Activated CD8-positive, alpha-beta T cell treated with anti-CD3 and anti-CD28 coated beads, Interleukin-2, amount 10 ng/mL, durations not matched to agents 7 days and 5 days (primary cell): ENCODE measurements around the gene BAIAP2L2. TPM values are rescaled to one million over a fixed set of nuclear protein-coding genes. Genes with fewer than 3 reads are reported as not detected.

Source experiments
- ATAC-seq: fragments of 150-1000 bp; cut with Tn5 transposase; one replicate; pipeline ENCODE4 v1.10.0; 2021; ENCODE audit warnings: moderate library complexity
- CTCF ChIA-PET: fragments of 350-600 bp; sonication (Branson Sonifier 250); formaldehyde crosslinking; loops from one replicate; lab custom pipeline; 2021; ENCODE audit warnings: antibody characterized with exemption; lab: Charles Lee
- POLR2A ChIA-PET: fragments of 350-600 bp; sonication (Branson Sonifier 250); formaldehyde crosslinking; loops from one replicate; lab custom pipeline; 2021; ENCODE audit warnings: antibody characterized with exemption; lab: Charles Lee
- DNase-seq: peaks from one replicate; pipeline ENCODE4 v3.0.0-alpha.2; 2020
- H3K27ac Mint-ChIP-seq: one replicate; pipeline ENCODE4 v1.8.0; 2021; ENCODE audit warnings: mild to moderate bottlenecking, mixed read lengths
- H3K27me3 Mint-ChIP-seq: one replicate; pipeline ENCODE4 v1.8.0; 2021; ENCODE audit warnings: low read depth, mixed read lengths
- H3K36me3 Mint-ChIP-seq: one replicate; pipeline ENCODE4 v1.8.0; 2021; ENCODE audit warnings: low read depth, mixed read lengths
- H3K4me1 Mint-ChIP-seq: one replicate; pipeline ENCODE4 v1.8.0; 2021; ENCODE audit warnings: low read depth, mixed read lengths
- H3K4me3 Mint-ChIP-seq: one replicate; pipeline ENCODE4 v1.8.0; 2021; ENCODE audit warnings: mild to moderate bottlenecking, mixed read lengths
- H3K9me3 Mint-ChIP-seq: one replicate; pipeline ENCODE4 v1.8.0; 2022; ENCODE audit warnings: mixed read lengths; ENCODE audit not compliant: insufficient read depth
- total RNA-seq, 2 experiments: library from RNA; stranded (reverse); gene quantifications; one replicate each; pipeline ENCODE4 v1.2.3, GENCODE V29; 2021

The BAIAP2L2 gene
- total RNA-seq, 2 experiments from 2014 or later, result 0.47 to 0.58 TPM

DNA sequence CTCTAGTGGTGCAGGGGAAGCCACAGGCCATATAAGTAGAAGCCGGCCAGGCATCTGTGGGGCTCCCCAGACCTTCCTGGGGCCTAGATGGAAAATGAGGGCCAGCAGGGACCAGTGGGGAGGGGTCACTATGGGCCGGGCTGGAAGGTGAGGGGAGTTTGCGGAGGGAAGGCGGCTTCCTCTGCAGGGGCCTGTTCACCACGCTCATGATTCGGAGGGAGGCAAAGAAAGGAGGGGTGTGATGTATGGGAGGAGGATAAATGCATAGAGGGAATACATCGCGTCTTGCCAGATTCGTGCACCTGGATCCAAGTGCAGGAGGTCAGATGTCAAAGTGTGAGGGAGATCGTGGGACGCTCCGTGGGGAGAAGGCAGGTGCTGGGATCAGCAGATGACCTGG, 33.4 kb downstream of the BAIAP2L2 start:
- no peaks in the 10 kb centered on the region for H3K4me1 Mint-ChIP-seq
- CTCF ChIA-PET, result no interaction called here
- H3K9me3 Mint-ChIP-seq, result no peaks in the 10 kb centered on the region
- peaks cover 18% of the 10 kb centered on the region for H3K27me3 Mint-ChIP-seq
- H3K4me3 Mint-ChIP-seq, result no peak overlapping the region
- DNase-seq (no peak), ATAC-seq (no peak)
- no peak overlapping the region for H3K27ac Mint-ChIP-seq
- POLR2A ChIA-PET, result no interaction called here
- H3K36me3 Mint-ChIP-seq, result peaks cover 2% of the 10 kb centered on the region

DNA sequence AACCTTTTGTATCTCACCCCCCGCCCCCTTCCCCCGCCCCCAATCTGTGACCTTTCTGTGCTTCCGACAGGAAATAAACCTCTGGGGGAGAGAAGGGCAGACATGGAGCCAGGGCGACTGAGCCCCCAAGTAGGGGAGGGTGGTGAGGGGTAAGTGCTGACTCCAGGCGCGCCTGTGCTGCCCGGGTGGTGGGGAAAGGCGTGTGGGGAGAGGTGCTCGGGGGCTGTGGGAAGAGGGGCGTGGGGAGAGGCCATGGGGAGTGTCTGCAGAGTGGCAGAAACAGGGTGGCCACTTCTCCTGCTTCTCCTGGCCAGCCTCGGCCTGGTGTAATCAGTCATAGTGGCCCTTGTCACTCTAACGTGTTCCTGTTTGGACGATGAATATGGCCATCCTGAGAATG, 34.5 kb downstream of the BAIAP2L2 start:
- Mint-ChIP-seq H3K4me1 (no peaks in the 10 kb centered on the region), H3K36me3 (peaks cover 2% of the 10 kb centered on the region), H3K27ac (no peak overlapping the region), H3K9me3 (no peaks in the 10 kb centered on the region), H3K27me3 (peaks cover 13% of the 10 kb centered on the region), H3K4me3 (no peak overlapping the region)
- no peak for DNase-seq
- CTCF ChIA-PET, result no interaction called here
- ATAC-seq, result no peak
- POLR2A ChIA-PET, result no interaction called here

DNA sequence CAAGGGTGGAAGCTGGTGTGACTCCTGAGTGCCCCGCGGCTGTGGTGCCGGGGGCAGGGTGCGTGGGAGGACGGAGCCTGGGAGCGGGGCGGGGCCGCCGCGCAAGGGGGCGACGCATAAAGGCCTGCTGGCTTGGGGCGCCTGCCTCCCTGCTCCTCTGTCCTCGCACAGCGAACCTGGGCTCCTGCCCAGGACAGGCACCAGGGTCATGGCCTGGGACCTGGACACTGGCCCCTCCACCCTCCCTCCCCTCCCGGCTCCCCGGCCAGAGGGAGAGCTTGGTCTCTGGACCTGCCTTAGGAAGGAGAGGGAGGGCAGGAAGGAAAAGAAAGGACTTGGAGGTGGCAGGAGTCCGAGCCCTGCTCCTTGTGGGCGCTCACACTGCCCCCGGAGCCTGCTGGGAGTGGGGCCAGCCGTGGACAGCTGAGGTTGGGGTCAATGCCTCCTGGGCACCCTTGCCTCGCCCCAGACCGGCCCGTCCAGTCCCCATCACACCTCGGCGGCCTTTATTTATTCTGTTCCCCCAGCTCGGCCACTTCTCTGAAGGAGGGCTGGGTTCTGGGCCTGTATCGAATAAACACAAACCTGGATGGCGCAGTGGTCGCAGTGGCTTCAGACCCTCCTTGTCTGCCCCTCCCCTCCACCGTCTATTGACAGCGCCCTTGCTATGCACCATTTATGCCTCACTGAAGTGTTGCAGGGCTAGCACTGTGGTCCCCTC, 35.2 kb downstream of the BAIAP2L2 start:
- Mint-ChIP-seq H3K27me3 (peaks cover 8% of the 10 kb centered on the region), H3K36me3 (peaks cover 2% of the 10 kb centered on the region), H3K9me3 (no peaks in the 10 kb centered on the region), H3K4me3 (no peak overlapping the region), H3K4me1 (no peaks in the 10 kb centered on the region), H3K27ac (no peak overlapping the region)
- ChIA-PET CTCF (no interaction called here), POLR2A (no interaction called here)
- ATAC-seq (no peak), DNase-seq (no peak)

DNA sequence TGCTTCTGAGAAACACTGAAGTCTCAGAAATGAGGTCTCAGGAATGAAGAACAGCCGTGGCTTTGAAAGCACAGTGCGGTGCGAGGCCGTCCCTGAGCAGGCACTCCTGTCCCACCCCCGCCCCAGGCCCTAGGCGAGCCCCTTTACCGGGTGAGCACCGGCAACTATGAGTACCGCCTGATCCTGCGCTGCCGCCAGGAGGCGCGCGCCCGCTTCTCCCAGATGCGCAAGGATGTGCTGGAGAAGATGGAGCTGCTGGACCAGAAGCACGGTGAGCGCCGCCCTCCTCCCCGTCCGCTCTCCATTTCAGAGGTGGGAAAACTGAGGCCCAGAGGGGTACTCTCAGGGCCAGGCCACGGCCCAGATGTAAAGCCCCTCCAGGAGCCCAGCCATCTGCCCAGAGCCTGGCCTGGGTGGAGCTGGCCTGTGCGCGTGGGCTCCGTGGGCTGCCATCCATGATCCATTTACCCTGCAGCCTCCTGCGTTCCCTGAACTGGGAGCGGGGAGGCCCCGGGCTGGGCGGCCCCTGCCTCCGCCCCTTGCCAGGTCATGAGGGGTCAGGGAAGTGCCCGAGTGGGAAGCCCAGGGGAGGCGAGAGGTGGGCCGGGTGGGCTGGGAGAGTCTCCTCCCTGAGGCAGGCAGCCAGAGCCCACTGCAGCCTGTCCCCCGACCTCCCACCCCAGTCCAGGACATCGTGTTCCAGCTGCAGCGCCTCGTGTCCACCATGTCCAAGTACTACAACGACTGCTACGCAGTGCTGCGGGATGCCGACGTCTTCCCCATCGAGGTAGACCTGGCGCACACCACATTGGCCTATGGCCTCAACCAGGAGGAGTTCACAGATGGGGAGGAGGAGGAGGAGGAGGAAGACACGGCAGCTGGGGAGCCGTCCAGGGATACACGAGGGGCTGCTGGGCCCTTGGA, 36.0 kb downstream of the BAIAP2L2 start:
- no peak for DNase-seq
- ATAC-seq, result no peak
- no peaks in the 10 kb centered on the region for H3K4me1 Mint-ChIP-seq
- H3K4me3 Mint-ChIP-seq, result no peak overlapping the region
- H3K27ac Mint-ChIP-seq, result no peak overlapping the region
- no peaks in the 10 kb centered on the region for H3K9me3 Mint-ChIP-seq
- POLR2A ChIA-PET, result no interaction called here
- peaks cover under 1% of the 10 kb centered on the region for H3K27me3 Mint-ChIP-seq
- CTCF ChIA-PET, result no interaction called here
- peaks cover 2% of the 10 kb centered on the region for H3K36me3 Mint-ChIP-seq

GRCh38 chr22:38073150-38074130, 37.0 kb downstream of the BAIAP2L2 start:
- Mint-ChIP-seq H3K27ac (no peak overlapping the region), H3K4me1 (no peaks in the 10 kb centered on the region), H3K27me3 (no peaks in the 10 kb centered on the region), H3K4me3 (no peak overlapping the region), H3K36me3 (peaks cover 2% of the 10 kb centered on the region), H3K9me3 (no peaks in the 10 kb centered on the region)
- ChIA-PET CTCF (no interaction called here), POLR2A (no interaction called here)
- DNase-seq (no peak), ATAC-seq (no peak)

- Mint-ChIP-seq H3K27ac (no peak overlapping the region), H3K4me1 (no peaks in the 10 kb centered on the region), H3K9me3 (no peaks in the 10 kb centered on the region), H3K27me3 (no peaks in the 10 kb centered on the region), H3K4me3 (no peak overlapping the region), H3K36me3 (peaks cover 2% of the 10 kb centered on the region)
- DNase-seq, result no peak
- POLR2A ChIA-PET, result no interaction called here
- no peak for ATAC-seq
- CTCF ChIA-PET, result no interaction called here
These were observed 37.9 kb downstream of the BAIAP2L2 start for GRCh38 chr22:38072322-38073149.

DNA sequence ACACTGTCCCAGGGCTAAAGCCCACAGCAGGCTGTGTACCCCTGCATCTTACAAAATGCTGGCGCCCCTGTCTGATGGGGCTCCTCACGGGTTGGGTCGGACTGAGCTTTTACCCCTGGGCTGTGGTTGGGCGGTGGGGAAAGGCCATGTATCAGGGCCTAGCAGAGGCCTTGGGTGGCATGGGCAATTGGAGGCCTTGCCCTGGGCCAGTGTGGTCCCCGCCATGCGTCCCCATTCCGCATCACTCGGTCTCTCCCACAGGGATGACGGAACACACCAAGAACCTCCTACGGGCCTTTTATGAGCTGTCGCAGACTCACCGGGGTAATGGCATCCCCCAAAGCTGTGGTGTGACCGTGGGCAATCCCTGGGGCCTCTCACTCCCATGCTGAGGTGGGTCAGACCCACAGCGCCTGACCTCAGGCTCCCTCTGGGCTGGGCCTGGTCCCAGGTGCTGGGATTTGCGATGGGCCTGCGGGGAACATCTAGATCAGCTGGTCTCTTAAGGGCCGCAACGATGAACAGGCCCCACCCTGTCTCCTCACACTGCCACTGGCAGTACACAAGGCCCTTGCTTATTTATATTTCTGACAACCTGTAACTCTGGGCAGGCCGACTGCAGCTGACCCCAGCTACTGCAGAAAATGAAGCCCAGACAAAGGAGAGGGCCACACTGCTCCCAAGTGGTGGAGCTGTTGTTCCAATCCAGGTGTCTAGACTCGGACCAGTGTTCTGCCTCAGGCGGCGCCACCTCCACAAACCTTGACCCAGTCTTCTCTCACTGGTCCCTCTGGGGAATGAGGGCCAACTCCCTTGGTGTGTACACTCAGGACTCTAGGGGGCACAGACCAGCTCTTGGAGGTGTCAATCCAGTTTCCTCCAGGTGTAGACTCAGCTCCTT, 38.8 kb downstream of the BAIAP2L2 start:
- ATAC-seq, result no peak
- CTCF ChIA-PET, result no interaction called here
- H3K27ac Mint-ChIP-seq, result no peak overlapping the region

DNA sequence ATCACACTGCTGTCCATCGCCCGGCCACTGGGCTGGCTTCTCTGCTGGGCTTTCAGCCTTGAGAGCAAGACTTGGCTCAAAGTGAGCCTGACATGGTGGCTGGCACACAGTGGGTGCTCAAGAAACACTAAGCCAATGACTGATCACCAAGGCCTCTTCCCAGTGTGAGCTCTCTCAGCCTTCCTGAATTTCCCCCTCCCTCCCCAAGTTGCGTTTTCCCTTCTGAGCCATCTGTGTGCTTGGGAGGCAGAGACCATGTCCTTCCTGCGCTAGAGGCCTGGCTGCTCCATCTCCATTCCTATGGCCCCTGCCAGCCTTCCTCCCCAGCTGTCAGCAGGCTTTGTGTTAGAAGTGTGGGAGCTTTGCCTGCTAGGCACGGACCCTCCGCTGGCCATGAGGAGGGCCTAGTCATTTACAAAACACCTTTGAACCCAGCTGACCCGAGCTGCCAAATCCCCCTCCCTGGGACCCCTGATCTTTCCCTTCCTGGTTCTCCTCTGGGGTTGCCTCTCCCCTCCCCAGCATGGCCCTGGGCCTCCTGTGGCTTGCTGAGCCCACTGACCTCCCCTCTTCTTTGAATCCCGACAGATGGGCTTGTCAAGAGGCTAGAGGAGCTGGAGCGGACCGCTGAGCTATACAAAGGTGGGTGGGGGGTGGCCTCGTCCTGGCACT, 40.1 kb downstream of the BAIAP2L2 start:
- Mint-ChIP-seq H3K9me3 (no peaks in the 10 kb centered on the region), H3K27me3 (no peaks in the 10 kb centered on the region), H3K4me1 (no peaks in the 10 kb centered on the region), H3K27ac (no peak overlapping the region), H3K36me3 (peaks cover 2% of the 10 kb centered on the region), H3K4me3 (no peak overlapping the region)
- DNase-seq (no peak), ATAC-seq (no peak)
- CTCF ChIA-PET, result interaction anchor here (0.8 kb wide), 1 partner anchor 18 kb away, joined by 3 read pairs; no protein-coding TSS in a partner anchor
- POLR2A ChIA-PET, result interaction anchor here (0.6 kb wide), 1 partner anchor 220 kb away, joined by 10 read pairs; no protein-coding TSS in a partner anchor

More for the DNA sequence above, 38.8 kb downstream of the BAIAP2L2 start:
- DNase-seq, result no peak
- POLR2A ChIA-PET, result no interaction called here
- H3K4me1 Mint-ChIP-seq, result no peaks in the 10 kb centered on the region
- no peaks in the 10 kb centered on the region for H3K27me3 Mint-ChIP-seq
- peaks cover 2% of the 10 kb centered on the region for H3K36me3 Mint-ChIP-seq
- no peaks in the 10 kb centered on the region for H3K9me3 Mint-ChIP-seq
- H3K4me3 Mint-ChIP-seq, result no peak overlapping the region

DNA sequence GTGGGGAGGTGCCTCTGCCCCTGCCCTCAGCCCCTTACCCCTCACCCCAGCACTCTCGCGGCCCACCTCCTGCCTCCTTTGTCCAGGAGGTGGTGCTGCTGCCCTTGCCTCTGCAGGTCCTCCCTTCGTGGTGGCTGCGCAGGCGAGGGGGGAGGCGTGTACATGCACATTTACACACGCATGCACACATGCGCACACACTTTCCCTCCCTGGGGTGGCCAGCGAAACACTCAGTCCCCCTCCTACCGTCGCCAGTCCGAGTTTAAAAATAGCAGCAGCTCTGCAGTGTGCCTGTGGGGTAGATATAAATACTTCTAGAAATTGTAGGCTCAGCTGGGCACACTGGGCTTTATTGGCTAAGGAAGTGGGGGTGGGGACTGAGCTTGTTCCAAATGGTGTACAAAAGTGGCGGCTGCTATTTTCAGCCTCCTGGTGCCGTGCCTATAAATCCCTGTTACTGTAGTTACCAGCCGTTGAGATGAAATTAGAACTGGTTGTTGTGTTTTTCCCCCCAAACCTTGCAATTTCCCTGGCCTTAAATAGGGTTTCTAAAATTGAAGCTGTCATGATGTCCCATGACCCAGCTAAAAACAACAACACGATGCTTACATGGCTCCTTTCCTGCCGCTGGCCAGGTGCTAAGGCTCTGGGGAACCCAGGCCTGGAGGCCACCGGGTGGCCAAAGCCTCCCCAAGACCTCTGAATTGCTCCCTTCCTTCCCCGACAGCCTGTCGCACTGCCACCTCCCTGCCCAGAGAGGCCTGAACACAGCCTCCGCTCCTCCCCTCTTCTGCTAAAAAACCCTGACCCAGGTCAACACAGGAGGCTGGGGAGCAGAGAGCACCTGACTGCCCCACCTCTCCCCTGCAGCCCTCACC, 40.9 kb downstream of the BAIAP2L2 start:
- H3K27ac Mint-ChIP-seq, result no peak overlapping the region
- no peak for DNase-seq

More for the DNA sequence above, 40.9 kb downstream of the BAIAP2L2 start:
- H3K4me1 Mint-ChIP-seq, result no peaks in the 10 kb centered on the region
- no peak for ATAC-seq
- H3K4me3 Mint-ChIP-seq, result no peak overlapping the region
- no peaks in the 10 kb centered on the region for H3K27me3 Mint-ChIP-seq
- CTCF ChIA-PET, result interaction anchor here (0.8 to 2.8 kb wide), 2 partner anchors 17 kb away, joined by 3 to 14 read pairs; no protein-coding TSS in a partner anchor
- POLR2A ChIA-PET, result interaction anchor here (0.6 kb wide), 1 partner anchor 221 kb away, joined by 10 read pairs; no protein-coding TSS in a partner anchor
- H3K36me3 Mint-ChIP-seq, result peaks cover 3% of the 10 kb centered on the region
- H3K9me3 Mint-ChIP-seq, result no peaks in the 10 kb centered on the region
